Limb (tissue), 2 donors: ENCODE data around the gene HM13.
"Not testable (repeated sequence)": the region's sequence is repeated elsewhere in the genome, so short reads cannot be mapped to it uniquely, and the experiment has no call there.

Experiments used
- DNase-seq, 2 donors: peaks; one replicate each; pipeline ENCODE4 v3.0.0-alpha.2; 2016; ENCODE audit errors: extremely low spot score in 2 of 2

HM13 gene, protein sequence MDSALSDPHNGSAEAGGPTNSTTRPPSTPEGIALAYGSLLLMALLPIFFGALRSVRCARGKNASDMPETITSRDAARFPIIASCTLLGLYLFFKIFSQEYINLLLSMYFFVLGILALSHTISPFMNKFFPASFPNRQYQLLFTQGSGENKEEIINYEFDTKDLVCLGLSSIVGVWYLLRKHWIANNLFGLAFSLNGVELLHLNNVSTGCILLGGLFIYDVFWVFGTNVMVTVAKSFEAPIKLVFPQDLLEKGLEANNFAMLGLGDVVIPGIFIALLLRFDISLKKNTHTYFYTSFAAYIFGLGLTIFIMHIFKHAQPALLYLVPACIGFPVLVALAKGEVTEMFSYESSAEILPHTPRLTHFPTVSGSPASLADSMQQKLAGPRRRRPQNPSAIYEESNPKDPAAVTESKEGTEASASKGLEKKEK

GRCh38 chr20:31514154-31515071 is at the start of gene HM13:
HM13 (plus strand) TSS chr20:31514442; CDS start chr20:31514552, 110 bp downstream.
- peak; percentile 93 to 96 for DNase-seq

DNA sequence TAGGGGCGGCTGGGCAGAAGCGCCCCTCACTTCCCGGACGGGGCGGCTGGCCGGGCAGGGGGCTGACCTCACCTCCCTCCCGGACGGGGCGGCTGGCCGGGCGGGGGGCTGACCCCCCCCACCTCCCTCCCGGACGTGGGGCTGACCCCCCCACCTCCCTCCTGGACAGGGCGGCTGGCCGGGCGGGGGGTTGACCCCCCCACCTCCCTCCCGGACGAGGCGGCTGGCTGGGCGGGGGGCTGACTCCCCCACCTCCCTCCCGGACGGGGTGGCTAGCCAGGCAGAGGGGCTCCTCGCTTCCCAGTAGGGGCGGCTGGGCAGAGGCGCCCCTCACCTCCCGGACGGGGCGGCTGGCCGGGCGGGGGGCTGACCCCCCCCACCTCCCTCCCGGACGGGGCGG is 43.3 kb upstream of the HM13 start:
- DNase-seq, result not testable (repeated sequence)

DNA sequence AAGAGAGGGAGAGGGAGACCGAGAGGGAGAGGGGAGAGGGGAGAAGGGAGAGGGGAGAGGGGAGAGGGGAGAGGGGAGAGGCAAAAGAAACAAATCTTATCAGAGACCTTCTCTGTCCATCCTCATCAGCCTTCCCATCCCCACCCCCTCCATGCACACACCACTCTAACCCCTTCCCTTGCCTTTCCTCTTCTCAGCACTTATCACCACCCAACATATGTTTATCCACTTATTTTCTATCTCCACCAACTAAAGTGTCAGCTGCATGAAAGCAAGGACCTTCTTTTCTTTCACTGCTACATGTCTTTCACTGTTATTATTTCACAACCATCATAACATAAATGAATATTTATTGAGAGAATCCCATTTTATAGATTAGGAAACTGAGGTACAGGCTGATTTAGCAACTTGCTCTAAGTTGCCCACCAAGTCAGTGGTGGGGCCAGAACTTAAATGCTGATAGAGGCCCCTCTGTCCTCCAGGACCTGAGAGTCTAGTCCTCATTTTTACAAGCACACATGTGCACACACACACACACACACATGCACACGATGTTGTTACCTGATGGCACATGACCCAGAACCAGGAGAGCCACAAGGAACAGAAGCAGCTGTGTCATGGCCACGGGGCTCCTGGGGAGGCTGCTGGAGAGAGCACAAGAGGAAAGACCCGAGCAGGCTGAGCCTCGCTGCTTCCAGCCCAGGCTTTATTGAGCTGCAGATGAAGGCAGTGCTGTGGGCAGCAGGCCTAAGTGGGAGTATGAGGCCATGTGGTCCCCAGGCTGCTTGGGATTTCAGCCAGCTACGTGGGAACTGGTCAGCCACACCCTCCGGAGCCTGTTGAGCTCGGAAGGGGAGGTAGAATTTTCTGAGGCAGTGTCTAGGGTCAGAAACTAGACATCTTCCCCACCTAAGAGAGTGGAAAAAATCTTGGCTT is 41.6 kb upstream of the HM13 start:
- DNase-seq, result no peak

DNA sequence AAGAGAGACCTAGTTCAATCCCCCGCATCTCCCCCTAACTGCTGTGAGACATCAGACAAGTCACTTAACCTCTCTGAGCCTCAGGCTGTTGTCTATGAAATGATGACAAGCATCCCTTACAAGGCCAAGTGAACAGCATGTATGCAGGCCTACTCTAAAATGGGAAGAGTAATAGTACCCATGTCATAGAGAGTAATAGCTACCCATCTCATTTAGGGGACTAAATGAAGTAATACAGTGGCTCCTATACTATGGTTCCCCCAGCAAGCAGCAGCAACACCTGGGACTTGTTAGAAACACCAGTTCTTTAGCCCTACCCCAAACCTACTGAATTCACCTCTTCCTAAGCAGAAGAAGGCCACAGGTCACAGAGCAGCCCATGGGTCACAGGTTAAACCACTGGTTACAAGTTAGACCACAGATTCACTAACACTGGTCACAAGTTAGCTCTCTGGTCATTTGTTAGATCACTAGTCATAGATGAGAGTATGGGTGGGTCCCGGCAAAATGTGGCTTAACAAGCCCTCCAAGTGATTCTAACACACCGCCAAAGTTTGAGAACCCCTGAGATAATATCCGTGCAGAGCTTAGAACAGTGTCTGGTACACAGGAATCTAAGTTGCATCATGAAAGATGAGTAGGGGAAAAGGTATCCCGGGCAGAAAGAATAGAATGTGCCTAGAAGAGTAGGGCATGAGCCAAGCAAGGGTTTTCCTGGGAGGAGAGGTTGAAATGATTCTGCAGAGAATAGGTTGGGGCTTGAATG is 40.7 kb upstream of the HM13 start:
- no peak for DNase-seq

- no peak for DNase-seq
These were observed 40.2 kb upstream of the HM13 start for GRCh38 chr20:31474097-31474436.

DNA sequence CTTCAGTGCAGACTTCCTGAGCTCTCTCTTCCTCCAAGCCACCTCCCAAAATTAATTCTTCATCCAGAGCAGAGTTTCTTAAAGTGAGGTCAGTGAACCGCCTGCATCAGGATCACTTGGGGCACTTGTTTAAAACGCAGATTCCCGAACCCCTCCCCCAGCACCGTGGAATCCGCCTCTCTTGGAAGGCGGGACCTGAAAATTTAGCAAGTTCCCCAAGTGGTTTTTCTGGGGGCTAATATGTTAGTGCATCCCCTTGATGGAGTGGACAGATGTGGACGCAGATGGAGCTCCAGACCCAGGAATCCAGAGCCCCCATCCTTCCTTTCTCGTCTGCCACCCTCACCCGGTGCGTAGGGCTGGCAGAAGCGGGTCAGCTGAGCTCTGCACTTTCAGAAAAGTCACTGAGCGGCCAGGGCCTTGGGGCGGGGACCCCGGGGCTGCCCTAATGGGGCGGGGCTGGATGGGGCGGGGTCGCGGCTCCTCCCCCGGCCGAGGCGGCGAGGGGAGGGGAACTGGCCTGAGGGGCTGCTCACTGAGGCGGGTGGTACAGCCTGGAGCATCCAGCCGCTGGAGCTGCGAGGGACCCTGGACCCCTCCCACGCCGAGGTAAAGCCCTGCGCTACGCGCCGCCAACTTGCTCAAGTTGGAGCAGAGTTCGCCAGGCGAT is 39.3 kb upstream of the HM13 start, which contains the start of the genes DEFB124 and REM1:
Gene DEFB124 (minus strand): TSS at position 370 of the 670 bp plus-strand sequence. CDS start 2,114 bp downstream, outside the sequence.
Gene REM1 (plus strand): TSS at position 531 of the 670 bp plus-strand sequence. CDS start 1,158 bp downstream, outside the sequence.
- no peak for DNase-seq

GRCh38 chr20:31475472-31476293 is 38.6 kb upstream of the HM13 start:
- DNase-seq, result no peak

- DNase-seq, result no peak
These were observed 38.0 kb upstream of the HM13 start for GRCh38 chr20:31476294-31476585.

GRCh38 chr20:31476643-31477215 is 37.5 kb upstream of the HM13 start:
- DNase-seq, result no peak

GRCh38 chr20:31484001-31484400 is 30.2 kb upstream of the HM13 start:
- peak; percentile 34 to 64 for DNase-seq

GRCh38 chr20:31485450-31486339 is 28.5 kb upstream of the HM13 start:
- peak; percentile 75 to 87 for DNase-seq

GRCh38 chr20:31488115-31488514 is 26.1 kb upstream of the HM13 start:
- DNase-seq, result no peak

DNA sequence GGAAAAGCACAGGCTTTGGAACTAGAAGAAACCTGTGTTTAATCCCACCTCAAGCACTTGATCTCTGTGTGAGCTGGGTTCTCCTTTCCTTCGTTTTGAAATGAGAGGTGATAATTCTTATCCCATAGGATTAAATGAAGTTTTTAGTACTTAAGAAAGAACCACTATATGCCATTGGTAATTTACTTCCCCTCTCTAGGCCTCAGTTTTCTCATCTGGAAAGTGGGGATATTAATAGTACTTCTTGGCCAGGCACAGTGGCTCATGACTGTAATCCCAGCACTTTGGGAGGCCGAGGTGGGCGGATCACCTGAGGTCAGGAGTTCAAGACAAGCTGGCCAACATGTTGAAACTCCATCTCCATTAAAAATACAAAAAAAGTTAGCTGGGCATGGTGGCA is 25.1 kb upstream of the HM13 start:
- no peak for DNase-seq

DNA sequence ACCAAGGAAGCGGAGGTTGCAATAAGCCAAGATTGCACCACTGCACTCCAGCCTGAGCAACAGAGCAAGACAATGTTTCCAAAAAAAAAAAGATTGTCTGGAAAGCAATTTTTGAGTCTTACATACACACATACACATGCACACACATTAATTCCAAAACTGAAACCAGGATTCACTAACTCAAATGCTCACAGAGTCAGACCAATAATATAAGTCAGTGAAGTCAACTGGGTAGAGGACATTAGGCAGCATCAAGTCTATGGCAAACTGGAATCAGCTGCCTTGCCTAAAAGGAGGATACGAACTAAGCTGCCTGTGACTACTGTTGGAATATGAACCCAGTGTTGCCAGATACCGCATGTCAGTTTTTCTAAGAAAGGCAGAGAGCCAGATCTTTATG is 23.5 kb upstream of the HM13 start:
- DNase-seq, result no peak

DNA sequence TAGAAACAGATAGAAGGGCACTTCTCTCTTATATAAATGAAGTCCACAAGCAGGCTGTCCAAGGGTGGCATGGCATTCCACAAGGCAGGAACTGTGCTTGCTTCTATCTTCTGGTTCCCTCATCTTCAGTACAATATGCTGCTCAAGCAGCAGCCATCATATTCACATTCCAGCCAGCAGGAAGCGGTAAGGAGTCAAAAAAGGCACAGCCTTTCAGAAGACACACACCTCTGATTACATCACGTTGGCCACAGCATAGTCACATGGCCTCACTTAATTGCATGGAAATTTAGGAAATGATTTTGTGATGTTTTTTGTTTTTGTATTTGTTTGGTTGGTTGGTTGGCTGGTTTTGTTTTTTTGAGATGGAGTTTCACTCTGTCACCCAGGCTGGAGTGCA is 20.1 kb upstream of the HM13 start:
- DNase-seq, result no peak

- peak; percentile 50 to 75 for DNase-seq
These were observed 17.4 kb upstream of the HM13 start for GRCh38 chr20:31496761-31497295.

DNA sequence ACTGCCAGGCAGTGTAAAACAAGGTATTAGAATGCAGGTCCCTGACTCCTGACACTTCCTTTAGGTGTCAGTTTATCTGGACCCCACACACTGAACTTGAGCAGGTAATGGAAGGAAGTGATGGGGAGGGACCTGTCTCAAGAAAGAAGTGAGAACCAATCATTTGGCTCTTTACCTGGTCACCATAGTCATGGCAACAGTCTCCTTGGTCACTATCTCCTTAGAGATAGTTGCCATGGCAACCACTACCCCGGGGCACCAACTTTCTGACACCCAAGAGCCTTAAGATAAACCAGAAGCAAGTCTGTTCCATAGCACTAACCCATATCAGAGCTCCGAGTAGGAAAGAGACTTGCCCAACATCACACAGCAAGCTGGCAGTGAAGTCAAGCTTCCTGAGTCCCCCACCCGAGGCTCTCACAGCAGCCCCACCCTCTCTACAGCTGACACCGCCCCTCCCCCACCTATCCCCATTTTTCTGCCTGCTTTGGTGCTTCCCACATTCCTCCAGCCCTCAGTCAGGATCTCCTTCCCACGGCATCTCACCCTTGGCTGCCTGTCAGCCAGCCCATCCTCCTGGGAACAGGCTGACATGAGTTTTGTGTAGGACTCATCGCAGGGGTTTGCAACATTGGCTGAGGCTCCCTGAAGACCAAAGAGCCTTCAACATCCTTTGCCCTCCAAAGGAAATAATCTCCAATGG is 16.3 kb upstream of the HM13 start:
- DNase-seq, result no peak
